Kidney (tissue), 14 donors: ENCODE measurements around the gene CERK. TPM values are rescaled to one million over a fixed set of nuclear protein-coding genes. Genes with fewer than 3 reads are reported as not detected.
A peak's percentile ranks its signal among the peaks of the same experiment; 100 is the strongest.

Experiments
- DNase-seq, 5 donors: peaks; one replicate each; pipeline ENCODE4 v3.0.0-alpha.2; 2013 to 2020
- FAIRE-seq: peaks from 2 replicates; lab custom pipeline; 2012; peaks lifted over from hg19 to GRCh38; lab: Jason Lieb, UNC
- H3K27ac ChIP-seq, 2 donors: one replicate each; pipeline ENCODE4 v1.7.0; 2013; ENCODE audit warnings: low read depth in 2 of 2, low read length in 2 of 2, inconsistent platforms in 1 of 2
- H3K27me3 ChIP-seq: one replicate; pipeline ENCODE4 v1.7.1; 2013; ENCODE audit warnings: low read length, inconsistent platforms; ENCODE audit not compliant: control insufficient read depth, insufficient read depth
- H3K36me3 ChIP-seq, 3 donors: one replicate each; pipeline versions ENCODE4 v1.7.0 to v1.7.1; 2013; ENCODE audit warnings: low read length in 3 of 3, control low read depth in 1 of 3, inconsistent platforms in 1 of 3; ENCODE audit not compliant: insufficient read depth in 3 of 3, control insufficient read depth in 2 of 3
- H3K4me1 ChIP-seq, 3 donors: one replicate each; pipeline versions ENCODE4 v1.7.0 to v1.7.1; 2013; ENCODE audit warnings: low read length in 3 of 3, inconsistent platforms in 1 of 3, low read depth in 1 of 3; ENCODE audit not compliant: control insufficient read depth in 2 of 3, insufficient read depth in 2 of 3
- H3K4me3 ChIP-seq, 3 donors: one replicate each; pipeline versions ENCODE4 v1.7.0 to v1.8.1; 2013; ENCODE audit warnings: low read length in 3 of 3, control low read depth in 1 of 3, inconsistent platforms in 1 of 3
- H3K9ac ChIP-seq, 3 donors: one replicate each; pipeline versions ENCODE4 v1.7.0 to v1.7.1; 2013; ENCODE audit warnings: low read length in 3 of 3, control low read depth in 1 of 3, inconsistent platforms in 1 of 3
- H3K9me3 ChIP-seq, 3 donors: one replicate each; pipeline versions ENCODE4 v1.7.0 to v1.7.1; 2013; ENCODE audit warnings: low read length in 3 of 3, control low read depth in 1 of 3, inconsistent platforms in 1 of 3; ENCODE audit not compliant: control insufficient read depth in 2 of 3, insufficient read depth in 1 of 3
- intact Hi-C: fragments of 100-400 bp; cut with DNase I; formaldehyde crosslinking; loops from one replicate; pipeline ENCODE4 v1.11.1; 2022
- polyA plus RNA-seq: library from polyadenylated mRNA; stranded (reverse); fragments of 350-450 nt; fragmentation: Illumina TruSeq; extraction: RNeasy Lipid Tissue Mini Kit (QIAGEN cat#74804); gene quantifications from one replicate; pipeline ENCODE4 v1.2.3, GENCODE V29; 2014; ENCODE audit warnings: low read depth, low replicate concordance; ENCODE audit not compliant: insufficient read depth
- total RNA-seq: library from RNA; stranded (reverse); fragmentation: NEBNext Ultra II Directional; extraction: Animal tissue kit (Norgen Biotek cat#: 25700); gene quantifications from one replicate; pipeline ENCODE4 v1.2.1, GENCODE V29; 2021
- TF ChIP-seq, protein P1 (sequence below): IDR thresholded peaks from 3 replicates; pipeline ENCODE4 v1.5.1; 2012; ENCODE audit warnings: mild to moderate bottlenecking, moderate library complexity, borderline replicate concordance; ENCODE audit not compliant: insufficient read depth; ENCODE audit errors: extremely low read depth
- donor health status: control.
- donor health status: control.
- donor health status: control.
- donor health status: control.
- donor health status: control.
- donor health status: DM: yes; HTN: yes; CAD: no.
- donor health status: Normal renal cell carcinoma (clear cell type).

The CERK gene
- total and polyA plus RNA-seq, 2 donors from 2014 or later: 21.6 to 28.2 TPM

DNA sequence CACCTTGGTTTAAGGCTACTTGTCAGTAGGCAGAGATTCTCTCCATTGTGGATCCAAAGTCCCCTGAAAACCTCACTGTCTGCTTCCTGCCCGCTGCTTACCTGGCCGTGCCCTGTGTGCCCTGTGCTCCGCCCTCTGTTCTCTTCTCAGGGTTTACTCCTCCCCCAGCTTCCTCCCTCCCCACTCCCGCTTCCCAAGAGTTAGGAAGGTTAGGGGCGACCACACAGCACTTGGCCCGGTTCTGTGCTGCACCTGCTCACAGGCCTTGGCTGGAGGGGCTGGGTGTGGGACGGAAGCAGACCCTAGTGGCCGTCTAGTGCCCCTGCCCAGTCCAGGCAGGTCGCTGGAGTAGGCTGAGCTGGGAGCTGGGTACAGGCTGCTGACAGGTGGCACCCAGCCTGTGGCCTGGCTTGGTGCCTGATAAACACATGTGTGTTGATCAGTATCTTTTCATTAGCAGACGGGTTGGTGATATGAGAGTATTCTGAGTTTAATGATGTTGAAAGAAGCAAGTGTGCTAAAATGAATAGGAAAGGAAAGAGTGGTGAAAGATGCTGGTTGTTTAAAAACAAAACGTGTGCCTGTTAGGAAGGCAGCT, 77.3 kb downstream of the CERK start:
- TF ChIP-seq, protein P1, sequence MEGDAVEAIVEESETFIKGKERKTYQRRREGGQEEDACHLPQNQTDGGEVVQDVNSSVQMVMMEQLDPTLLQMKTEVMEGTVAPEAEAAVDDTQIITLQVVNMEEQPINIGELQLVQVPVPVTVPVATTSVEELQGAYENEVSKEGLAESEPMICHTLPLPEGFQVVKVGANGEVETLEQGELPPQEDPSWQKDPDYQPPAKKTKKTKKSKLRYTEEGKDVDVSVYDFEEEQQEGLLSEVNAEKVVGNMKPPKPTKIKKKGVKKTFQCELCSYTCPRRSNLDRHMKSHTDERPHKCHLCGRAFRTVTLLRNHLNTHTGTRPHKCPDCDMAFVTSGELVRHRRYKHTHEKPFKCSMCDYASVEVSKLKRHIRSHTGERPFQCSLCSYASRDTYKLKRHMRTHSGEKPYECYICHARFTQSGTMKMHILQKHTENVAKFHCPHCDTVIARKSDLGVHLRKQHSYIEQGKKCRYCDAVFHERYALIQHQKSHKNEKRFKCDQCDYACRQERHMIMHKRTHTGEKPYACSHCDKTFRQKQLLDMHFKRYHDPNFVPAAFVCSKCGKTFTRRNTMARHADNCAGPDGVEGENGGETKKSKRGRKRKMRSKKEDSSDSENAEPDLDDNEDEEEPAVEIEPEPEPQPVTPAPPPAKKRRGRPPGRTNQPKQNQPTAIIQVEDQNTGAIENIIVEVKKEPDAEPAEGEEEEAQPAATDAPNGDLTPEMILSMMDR: no peak
- FAIRE-seq: no peak

DNA sequence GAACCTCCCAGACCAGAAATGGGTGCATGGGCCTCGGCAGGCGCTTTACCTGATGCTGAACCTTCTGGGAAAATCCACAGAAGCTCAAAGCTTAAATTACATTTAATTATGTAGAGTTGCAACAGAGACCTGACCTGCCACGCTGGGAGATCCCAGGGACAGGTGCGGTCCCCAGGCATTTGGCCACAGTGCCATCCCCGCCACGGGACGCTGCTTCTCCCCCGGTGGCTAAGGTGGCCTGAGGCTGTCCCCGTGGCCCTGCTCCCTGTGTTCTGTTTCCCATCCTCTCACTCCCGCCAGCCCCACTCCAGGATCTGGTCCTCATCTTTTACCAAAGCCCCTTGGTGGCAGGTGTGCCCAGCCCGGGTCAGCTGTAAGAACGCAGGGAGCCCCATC, 78.3 kb downstream of the CERK start:
- peaks cover 0 to 11% (median 10%) of the 10 kb centered on the region in 3 donors for H3K4me1 ChIP-seq
- H3K9me3 ChIP-seq: no peaks in the 10 kb centered on the region
- H3K4me3 ChIP-seq: no peak overlapping the region
- no peaks in the 10 kb centered on the region for H3K27me3 ChIP-seq
- intact Hi-C loops: no loop called here
- TF ChIP-seq, protein P1: no peak
- H3K27ac ChIP-seq: no peak overlapping the region
- DNase-seq (peak in 1 of 5 donors; percentile 54), FAIRE-seq (no peak)
- no peak overlapping the region for H3K9ac ChIP-seq
- peaks cover 0 to 5% (median 0%) of the 10 kb centered on the region in 3 donors for H3K36me3 ChIP-seq

More for the DNA sequence above, 77.3 kb downstream of the CERK start:
- Histone ChIP-seq H3K9ac (no peak overlapping the region), H3K4me3 (no peak overlapping the region), H3K36me3 (peaks cover 0 to 7% (median 3%) of the 10 kb centered on the region in 3 donors), H3K27me3 (no peaks in the 10 kb centered on the region), H3K4me1 (peaks cover 0 to 11% (median 10%) of the 10 kb centered on the region in 3 donors), H3K9me3 (no peaks in the 10 kb centered on the region), H3K27ac (no peak overlapping the region)
- DNase-seq: peak in 2 of 5 donors; percentile 29 to 71
- intact Hi-C loops: no loop called here

DNA sequence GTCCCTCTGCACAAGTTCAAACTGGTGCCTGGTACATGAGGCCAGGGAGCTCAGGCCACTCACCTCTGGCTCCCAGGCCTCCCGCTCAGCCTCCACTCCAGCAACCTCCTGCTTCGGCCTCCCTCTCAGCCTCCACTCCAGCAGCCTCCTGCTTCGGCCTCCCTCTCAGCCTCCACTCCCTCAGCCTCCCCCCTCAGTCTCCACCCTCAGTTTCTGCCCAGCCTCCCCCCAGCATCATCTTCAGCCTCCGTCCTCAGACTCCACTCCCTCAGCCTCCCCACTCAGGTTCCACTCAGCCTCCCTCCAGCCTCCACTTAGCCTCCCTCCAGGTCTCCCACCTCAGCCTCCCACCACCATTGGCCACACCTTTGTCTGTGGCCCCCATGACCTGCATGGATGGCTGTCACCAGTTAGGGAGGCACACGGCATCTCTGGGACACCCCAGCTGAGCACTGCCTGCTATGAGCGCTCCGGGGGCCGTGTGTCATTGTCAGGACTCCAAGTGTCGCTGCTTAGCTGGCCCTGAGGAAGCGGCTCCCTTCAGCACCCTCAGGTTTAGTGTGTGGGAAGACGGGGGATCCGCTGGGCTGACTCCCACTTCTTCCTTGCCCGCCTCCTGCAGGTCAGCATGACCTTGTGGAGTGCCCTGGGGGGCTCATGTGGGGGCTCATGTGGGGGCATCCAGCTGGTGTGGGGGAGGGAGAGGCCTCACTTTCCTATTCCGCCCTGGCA, 78.8 kb downstream of the CERK start:
- no peak overlapping the region for H3K27ac ChIP-seq
- TF ChIP-seq, protein P1: no peak
- no peak overlapping the region for H3K4me3 ChIP-seq
- H3K27me3 ChIP-seq: no peaks in the 10 kb centered on the region
- FAIRE-seq (no peak), DNase-seq (peak in 1 of 5 donors; percentile 41)
- H3K9me3 ChIP-seq: no peaks in the 10 kb centered on the region
- peaks cover 0 to under 1% (median 0%) of the 10 kb centered on the region in 3 donors for H3K36me3 ChIP-seq
- H3K4me1 ChIP-seq: peaks cover 0 to 11% (median 10%) of the 10 kb centered on the region in 3 donors
- intact Hi-C loops: no loop called here
- no peak overlapping the region for H3K9ac ChIP-seq
